ENCODE results near the gene ST6GALNAC3.
"Not testable (repeated sequence)": the region's sequence is repeated elsewhere in the genome, so short reads cannot be mapped to it uniquely, and the experiment has no call there.

Gene ST6GALNAC3

DNA sequence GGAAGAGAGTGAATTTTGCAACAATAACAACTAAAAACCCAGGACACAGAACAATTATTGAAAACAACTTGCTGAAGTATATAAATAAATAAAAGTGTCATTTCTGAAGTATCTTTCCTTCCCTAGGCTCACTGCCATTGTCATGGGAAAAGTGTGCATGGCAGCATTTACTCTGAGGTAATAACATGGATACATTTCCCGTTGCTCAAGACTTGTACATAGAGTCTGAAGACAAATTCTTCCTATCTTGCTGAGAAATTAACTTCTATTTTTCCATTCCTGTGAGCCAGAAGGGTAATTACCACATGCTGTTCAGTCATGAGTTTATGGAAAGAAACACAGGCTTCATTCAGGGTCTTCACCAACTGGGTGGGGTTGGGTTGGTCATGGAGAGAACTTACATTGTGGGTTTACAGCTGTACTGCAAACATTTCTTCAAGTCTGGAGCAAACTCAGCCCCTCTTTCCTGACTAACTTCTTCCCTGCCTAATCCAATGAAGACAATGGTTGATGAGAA is 32.2 kb downstream of the ST6GALNAC3 start:
- DNase-seq (ENCODE audit: low read depth in 3 of 3) = no peak

DNA sequence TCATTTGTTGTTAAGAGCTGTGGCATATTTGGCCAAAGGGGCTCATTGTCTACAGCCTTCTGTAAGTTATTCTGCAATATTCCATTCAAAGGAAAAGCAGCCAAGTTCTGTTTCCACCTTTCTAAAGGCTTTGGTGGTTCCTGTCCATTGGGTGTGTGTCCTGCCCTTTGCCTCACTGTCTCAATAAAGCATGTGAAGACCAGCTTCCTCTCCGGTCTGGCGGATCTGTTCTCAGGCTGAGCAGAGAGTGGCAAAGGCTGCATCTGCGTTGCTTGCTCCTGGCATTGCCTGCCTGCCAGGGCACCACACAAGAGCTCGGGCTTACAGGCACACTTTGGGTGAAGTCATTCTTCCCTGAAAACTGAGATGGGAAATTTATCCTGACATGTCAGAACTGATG is 34.9 kb downstream of the ST6GALNAC3 start:
- no peak for DNase-seq (ENCODE audit: low read depth in 3 of 3)

DNA sequence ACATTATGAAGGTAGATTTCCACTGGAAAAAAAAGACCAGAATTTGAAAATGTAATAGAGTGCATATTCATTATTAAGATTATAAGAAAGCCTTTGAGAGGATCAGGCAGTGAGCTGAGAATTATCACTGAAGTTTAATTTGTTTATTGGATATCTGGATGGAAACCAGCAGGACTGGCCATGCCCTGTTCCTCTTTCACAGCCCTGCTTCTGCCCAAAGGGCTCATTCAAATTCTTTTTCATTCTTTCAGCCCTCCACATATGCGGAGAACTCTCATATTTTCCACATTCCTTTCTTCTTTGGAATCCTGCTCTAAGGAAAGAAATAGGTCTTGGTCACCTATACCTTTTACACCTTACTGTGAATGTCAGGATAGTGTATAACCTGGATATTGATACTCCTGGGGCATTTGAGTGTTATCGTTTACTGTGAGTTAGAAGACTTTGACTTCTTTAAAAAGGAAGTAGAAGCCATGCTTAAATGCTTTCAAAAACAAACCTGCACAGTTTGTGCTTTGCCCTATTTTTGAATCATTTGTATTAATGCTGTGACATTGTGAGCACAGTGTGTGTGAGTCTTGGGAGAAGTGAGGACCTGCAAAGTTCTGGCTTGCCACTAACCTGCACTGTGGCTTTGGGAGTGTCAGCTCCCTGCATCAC is 35.5 kb downstream of the ST6GALNAC3 start:
- no peak for DNase-seq (ENCODE audit: low read depth in 3 of 3)

DNA sequence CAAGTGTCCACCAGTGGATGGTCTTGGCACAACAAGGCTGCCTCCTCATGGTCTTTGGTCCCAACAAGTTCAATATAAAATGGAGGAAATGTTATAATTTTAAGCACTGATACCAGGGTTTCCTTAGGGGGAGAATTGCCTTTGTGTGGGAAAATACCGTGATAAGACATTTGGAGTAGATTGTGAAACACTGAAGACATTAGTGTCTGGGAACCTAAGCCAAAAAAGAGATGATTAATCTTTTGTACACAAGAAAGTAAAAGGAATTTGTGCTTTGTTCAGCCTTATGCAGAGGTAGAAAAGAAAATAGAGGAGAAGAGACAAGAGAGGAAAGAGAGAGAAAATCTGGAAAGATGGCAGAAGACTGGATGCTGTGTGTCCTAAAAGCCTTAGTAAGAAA is 36.1 kb downstream of the ST6GALNAC3 start:
- no peak for DNase-seq (ENCODE audit: low read depth in 3 of 3)

DNA sequence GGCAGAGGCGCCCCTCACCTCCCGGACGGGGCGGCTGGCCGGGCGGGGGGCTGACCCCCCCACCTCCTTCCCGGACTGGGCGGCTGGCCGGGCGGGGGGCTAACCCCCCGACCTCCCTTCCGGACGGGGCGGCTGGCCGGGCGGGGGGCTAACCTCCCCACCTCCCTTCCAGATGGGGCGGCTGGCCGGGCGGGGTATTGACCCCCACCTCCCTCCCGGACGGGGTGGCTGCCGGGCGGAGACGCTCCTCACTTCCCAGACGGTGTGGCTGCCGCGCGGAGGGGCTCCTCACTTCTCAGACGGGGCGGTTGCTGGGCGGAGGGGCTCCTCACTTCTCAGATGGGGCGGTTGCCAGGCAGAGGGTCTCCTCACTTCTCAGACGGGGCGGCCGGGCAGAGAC is 37.8 kb downstream of the ST6GALNAC3 start:
- DNase-seq (ENCODE audit: low read depth in 3 of 3) = not testable (repeated sequence)

DNA sequence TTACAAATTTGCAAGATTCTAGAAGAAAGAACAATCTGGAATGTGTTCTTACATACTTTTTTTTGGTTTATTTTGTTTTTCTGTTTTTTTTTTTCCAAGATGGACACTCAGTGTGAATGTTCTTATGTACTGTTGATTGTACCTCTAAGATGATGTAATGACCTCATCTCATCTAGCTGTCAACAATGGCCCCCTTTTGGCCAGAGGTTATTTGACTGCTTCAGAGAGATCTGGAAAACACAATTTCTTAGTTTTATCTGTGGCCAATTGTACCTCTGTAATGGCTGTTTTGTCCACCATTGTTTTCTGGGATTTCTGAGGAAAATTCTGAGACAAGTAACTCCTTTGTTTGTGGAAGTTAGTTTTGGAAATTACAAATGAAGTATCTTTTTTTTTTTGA is 38.9 kb downstream of the ST6GALNAC3 start:
- no peak for DNase-seq (ENCODE audit: low read depth in 3 of 3)

DNA sequence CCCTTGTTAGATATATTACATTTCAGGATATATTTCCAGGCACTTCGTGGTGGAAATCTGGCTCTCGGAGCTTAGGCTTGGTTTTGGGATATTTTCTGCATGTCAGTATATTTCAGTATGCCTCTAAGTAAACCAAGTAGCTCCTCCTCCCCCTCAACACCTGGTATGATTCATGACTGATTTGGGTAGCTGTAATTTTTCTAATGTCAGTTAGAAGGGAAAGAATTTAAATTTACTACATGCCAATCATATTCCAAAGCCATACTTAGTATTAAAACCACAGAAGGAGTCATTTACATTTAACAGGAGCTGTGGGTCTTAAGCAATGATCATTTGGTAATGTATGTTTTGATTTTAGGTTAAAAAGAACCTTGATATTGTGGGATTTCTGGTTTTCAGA is 40.6 kb downstream of the ST6GALNAC3 start:
- DNase-seq (ENCODE audit: low read depth in 3 of 3) = no peak

DNA sequence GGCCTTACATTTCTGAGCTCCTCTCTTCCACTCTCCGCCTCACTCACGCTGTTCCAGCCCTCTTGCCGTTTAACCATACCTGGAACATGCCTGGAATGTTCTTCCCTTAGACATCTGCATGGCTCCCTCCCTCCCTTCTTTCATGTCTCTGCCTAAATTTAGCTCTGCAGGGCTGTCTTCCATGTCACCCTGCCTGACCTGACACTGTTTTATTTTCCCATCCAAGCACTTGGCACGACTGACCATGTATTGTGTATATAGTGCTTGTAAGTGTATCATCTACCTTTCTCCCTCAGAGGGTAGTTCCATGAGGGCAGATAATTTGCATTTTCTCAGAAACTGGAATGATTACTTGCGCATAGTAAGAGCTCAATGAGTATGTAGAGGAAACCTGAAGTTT is 47.3 kb downstream of the ST6GALNAC3 start:
- DNase-seq (ENCODE audit: low read depth in 3 of 3) = no peak

DNA sequence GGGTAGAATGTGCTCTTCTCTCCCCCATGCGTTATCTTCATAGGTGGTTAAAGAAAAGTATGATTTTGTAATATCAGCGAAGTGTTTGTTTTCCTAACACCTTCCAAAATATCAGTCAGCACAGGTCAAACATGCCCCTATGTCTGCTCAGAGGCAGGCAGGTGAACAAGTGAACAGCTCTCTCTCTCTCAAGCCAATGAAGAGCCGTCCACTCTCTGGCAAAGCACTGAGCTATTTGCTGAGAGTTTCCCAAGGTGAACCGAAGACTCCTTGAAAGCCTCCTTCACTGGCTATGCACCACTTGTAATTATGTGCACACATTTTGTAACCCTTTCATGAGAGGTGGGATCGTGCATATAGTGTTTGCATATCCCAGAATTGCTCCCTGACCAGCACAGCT is 47.7 kb downstream of the ST6GALNAC3 start:
- no peak for DNase-seq (ENCODE audit: low read depth in 3 of 3)

DNA sequence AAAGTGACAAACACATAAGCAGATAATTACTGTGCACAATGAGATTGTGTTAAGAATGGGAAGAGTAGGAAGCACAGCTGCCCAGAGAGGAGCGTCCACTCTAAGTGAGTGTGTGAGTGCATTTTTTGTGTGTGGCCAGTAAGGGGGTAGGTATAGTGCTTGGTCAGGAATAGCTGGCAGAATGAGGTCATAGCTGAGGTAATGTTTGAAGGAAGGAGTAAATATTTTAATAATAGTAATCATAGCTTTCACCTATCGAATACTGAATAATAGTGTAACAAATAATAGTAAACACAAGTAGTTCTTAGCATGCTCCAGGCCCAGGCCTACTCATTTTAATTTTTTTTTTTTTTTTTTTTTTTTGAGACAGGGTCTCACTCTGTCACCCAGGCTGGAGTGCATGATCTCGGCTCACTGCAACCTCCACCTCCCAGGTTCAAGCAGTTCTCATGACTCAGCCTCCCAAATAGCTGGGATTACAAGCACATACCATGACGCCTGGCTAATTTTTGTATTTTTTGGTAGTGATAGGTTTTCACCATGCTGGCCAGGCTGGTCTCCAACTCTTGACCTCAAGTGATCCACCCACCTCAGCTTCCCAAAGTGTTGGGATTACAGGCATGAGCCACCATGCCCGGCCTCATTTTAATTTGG is 49.0 kb downstream of the ST6GALNAC3 start:
- not testable (repeated sequence) for DNase-seq (ENCODE audit: low read depth in 3 of 3)

DNA sequence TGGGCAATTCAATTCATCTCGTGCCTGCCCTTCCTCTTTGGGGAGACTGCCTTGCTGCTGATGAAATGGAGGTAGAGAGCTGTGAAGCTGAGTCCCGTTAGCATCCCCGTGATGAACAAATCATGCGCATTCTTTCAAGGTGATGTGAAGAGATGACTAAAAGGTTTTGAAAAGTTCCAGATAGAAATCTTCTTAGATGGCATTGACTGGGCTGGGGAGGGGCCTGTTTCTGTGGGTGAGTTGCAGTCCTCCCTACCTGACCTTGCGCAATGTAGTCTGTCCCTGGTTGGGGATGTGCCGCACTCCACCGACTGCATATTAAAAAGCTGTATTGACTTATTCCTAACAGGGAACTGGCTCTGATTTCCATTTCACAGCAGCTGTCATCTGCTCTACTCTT is 49.6 kb downstream of the ST6GALNAC3 start:
- no peak for DNase-seq (ENCODE audit: low read depth in 3 of 3)

DNA sequence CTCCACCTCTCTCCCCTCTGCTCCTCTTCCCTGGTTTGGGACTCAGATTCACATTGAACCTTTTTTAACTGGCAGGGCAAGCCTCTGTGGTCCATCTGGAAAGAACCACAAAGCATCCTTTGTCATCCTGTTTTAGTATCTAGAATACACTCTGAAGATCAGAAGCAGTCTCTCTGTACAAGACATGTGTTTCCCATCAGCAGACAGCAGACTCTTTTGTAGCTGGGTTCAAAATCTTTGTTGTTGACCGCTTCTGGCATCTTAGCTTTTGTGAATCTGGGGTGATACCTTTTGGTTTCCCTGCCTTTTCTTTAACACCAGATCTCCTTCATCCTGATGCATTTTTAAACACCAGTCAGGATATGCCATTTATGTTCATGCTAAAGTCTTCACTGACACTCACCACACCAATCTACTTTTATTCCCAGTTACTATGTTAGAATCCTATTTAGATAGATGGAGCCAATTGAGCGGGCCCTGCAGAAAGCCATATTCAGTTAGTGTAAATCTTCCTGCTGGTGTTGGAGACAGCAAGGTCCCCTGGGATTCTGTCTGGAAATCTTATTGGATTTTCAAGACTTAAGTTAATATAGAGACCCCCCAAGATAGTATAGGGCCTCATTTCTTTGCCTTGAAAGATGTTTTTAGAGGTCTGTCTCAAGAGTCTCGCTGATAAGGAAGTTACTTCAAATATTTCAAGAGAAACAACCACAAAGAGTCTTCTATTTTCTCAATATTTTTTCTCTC is 51.1 kb downstream of the ST6GALNAC3 start:
- DNase-seq (ENCODE audit: low read depth in 3 of 3) = no peak

DNA sequence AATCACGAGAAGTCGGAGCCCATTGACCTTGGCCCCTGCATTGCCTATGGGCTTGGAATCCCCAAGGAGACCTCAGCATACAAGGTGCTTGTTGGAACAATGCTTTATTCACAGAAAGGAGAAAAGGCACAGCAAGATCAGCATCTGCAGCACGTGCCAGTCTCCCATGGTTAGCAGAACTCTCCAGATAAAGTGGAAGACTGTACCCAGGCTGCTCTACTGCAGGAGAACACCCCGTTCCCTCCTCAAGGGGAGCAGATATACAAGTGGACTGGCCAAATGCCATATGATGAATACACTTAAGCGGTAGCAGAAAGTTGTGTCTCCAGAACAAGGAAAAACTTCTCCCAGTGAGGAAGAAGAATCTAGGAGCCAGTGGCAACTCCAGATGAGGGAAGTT is 53.5 kb downstream of the ST6GALNAC3 start:
- no peak for DNase-seq (ENCODE audit: low read depth in 3 of 3)

DNA sequence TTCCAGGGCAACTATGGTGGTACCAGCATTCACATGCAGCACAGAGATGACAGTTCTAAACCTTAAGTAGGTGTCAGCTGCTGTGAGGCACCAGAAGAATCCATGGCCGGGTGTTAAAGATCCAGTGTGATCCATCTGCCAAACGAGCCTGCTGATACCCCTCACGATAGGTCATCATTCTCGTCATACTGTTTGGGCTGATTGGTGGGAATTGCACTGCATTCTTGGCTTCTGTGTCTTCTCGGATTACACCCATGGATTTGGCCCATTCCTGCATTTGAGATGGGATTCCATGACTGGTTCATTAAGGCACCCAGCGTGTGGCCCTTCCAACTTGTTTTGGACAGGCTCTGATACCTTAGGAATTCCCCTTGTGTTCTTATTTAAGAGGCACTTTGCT is 55.2 kb downstream of the ST6GALNAC3 start:
- DNase-seq (ENCODE audit: low read depth in 3 of 3) = no peak

DNA sequence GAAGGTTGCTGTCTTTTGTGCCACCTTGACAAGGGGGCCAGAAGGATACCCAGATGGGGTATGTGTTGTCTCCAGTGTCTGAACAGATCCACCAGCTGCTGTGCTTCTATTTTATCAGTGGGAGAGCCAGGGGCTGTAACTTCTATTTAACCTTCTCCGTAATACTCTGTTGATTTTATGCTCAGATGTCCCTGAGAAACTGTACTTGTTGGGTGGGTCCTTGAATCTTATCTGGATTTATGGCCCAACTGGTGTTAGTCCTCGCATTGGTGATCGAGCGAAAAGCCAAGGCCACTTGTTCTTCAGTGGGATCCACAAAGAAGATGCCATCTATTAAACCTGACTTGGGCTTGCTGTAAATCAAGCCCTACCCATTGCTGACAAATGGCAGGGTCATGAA is 56.4 kb downstream of the ST6GALNAC3 start:
- no peak for DNase-seq (ENCODE audit: low read depth in 3 of 3)

DNA sequence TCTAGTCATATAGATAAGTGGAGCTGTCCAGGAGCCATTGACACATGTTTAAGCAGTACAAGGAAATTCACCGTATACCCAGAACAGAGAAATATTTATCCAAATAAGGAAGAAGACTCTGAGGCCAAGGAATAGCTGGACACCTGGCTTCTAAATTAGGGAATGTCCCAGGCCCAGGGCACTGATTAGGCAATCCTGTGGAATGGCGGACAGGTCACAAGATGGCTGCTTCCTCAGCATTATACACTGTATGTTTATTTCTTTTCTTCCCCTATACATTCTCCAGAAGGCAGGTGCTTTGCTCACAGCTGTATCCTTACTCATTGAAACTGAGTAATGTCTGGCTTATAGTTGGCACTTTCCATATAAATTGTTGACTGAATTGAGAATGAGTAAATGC is 59.4 kb downstream of the ST6GALNAC3 start:
- no peak for DNase-seq (ENCODE audit: low read depth in 3 of 3)

DNA sequence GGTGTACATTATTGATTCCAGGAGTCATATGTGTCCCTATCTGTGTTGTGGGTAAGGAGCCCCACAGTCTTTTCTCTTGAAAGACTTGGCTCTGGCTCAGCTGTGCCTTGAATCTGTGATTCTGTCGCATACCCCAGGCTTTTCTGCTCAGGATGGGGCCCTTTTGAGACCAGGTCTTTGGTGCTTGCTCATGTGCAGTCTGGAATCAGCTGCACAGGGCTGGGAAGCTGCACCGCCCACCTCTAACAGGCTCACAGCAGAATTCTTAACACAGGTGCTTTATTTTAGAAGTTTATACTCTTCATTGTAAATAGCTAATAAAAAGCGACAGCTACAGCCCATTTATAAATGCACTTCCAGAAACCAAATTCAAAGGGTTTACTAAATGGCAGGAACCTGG is 61.3 kb downstream of the ST6GALNAC3 start:
- DNase-seq (ENCODE audit: low read depth in 3 of 3) = no peak

DNA sequence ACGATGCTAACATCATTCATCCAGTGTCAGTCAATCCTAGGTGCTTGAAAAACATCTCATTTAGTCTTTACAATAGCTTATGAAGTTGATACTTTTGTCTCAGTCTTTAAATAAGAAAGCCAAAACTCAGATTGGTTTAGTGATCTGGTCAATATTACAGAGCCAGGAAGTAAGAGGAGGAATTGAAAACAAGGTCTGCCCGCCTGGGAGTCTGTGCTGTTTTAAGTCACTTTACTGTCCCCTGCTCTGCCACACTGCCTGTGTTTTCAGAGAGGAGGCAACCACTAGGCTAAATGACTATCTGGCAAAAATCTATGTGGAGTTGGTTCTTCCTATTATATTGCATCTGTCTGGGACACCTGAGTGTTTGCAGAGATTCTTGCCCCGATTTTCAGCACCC is 62.3 kb downstream of the ST6GALNAC3 start:
- no peak for DNase-seq (ENCODE audit: low read depth in 3 of 3)

DNA sequence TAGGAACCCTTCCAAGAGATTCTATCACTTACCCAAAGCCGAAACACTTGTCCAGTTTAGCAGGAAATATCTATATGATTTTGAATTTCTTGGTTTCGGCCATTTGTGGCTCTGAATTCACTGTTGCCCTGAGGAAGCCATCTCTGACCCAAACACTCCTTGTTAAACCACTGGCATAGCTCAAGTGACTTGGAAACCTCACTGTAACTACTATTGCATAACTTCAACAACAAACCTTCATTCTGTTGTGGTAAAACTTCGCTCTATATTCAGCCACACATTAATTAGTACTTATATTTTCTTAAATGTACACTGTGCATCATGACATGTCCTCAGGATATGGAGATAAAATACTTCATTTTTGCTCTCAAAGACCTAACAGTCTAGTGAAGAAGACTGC is 63.2 kb downstream of the ST6GALNAC3 start:
- no peak for DNase-seq (ENCODE audit: low read depth in 3 of 3)

DNA sequence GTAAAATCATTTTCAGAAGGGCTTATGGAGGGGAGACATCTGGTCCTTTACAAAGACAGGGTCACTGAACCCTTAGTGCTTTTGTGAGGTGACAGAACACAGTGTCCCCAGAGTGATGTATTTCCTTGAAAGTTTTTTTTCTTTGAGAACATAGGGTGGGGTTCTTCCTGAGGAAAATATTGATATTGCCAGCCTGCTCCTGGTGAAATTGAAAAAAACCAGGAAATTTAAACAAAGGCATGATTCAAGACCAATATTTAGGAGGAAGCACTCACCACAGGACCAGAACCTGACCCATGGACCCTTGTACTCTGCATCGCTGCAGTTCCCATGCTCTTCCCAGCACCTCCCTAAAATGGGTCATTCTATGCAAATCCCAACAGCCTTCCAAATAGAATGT is 63.7 kb downstream of the ST6GALNAC3 start:
- no peak for DNase-seq (ENCODE audit: low read depth in 3 of 3)

DNA sequence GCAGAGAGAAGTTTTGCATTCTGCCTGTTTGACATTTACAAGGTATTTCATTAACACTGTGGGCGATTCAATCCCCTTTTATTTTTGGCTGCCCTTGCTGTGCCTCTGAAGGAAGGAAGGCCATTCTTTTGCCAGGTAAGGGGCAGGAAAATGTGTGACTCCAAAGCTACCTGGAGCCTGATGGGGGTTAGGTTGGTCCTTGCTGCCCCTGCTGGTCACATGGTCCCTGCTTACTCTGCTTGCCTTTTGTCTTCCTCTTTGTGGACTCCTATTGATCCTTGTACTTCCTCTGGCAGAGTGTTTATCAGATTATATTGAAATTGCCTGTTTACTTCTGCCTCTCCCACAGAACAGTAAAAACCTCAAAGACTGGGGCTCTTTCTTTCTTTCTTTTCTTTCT is 65.7 kb downstream of the ST6GALNAC3 start:
- no peak for DNase-seq (ENCODE audit: low read depth in 3 of 3)

DNA sequence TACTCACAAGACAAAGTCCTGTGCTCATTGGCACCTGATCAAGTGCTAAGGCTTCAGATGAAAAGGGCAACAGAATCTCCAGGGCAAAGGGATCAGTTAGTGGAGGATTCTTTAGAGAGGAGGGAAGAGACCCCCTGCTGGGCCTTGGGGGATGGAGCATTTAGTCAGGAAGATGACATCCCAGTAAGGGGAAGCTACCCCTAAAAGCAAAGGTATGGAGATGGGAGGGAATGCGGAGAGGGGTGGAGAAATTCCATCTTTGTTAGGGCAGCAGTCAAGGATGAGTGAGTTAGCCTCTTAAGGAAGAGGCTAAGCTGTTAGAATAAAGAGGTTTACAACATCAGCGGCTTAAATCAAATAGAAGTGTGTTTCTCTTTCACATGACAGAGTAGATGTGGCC is 67.4 kb downstream of the ST6GALNAC3 start:
- DNase-seq (ENCODE audit: low read depth in 3 of 3) = no peak
